GM21576 (cell line): Measurements from ENCODE around the gene LZTS2.
"Not testable (repeated sequence)": the region's sequence is repeated elsewhere in the genome, so short reads cannot be mapped to it uniquely, and the experiment has no call there.

ENCODE experiments used
- ATAC-seq: cut with Tn5 transposase; IDR thresholded peaks from one replicate; pipeline ENCODE4 v1.9.1; 2021; ENCODE audit warnings: mild to moderate bottlenecking, moderate library complexity; ENCODE audit not compliant: unreplicated experiment

LZTS2 gene

GRCh38 chr10:100999742-101000126, at the start of gene LZTS2:
Gene LZTS2, plus strand, starts transcription at chr10:100999808. Its CDS starts 2,731 bp downstream, at chr10:101002539.
- no peak for ATAC-seq

- no peak for ATAC-seq
Measured at GRCh38 chr10:100960251-100960650, 39.4 kb upstream of the LZTS2 start.

- no peak for ATAC-seq
Measured at GRCh38 chr10:100962351-100963080, 37.1 kb upstream of the LZTS2 start.

GRCh38 chr10:100963826-100964225, 35.8 kb upstream of the LZTS2 start:
- ATAC-seq: no peak

- no peak for ATAC-seq
Measured at GRCh38 chr10:100965820-100966219, 33.8 kb upstream of the LZTS2 start.

- ATAC-seq: no peak
Measured at GRCh38 chr10:100966887-100967286, 32.7 kb upstream of the LZTS2 start.

GRCh38 chr10:100967332-100967731, 32.3 kb upstream of the LZTS2 start:
- ATAC-seq: no peak

- ATAC-seq: no peak
Measured at GRCh38 chr10:100968062-100968736, 31.4 kb upstream of the LZTS2 start.

GRCh38 chr10:100968863-100969186, 30.8 kb upstream of the LZTS2 start:
- ATAC-seq: no peak

GRCh38 chr10:100969187-100970075, 30.2 kb upstream of the LZTS2 start, which contains the start of gene SEMA4G:
Gene SEMA4G, plus strand, starts transcription at chr10:100969504. Its CDS starts 3,409 bp downstream, at chr10:100972913.
- no peak for ATAC-seq

GRCh38 chr10:100970076-100970913, 29.3 kb upstream of the LZTS2 start:
- no peak for ATAC-seq

GRCh38 chr10:100970914-100971811, 28.4 kb upstream of the LZTS2 start:
- no peak for ATAC-seq

- no peak for ATAC-seq
Measured at GRCh38 chr10:100972115-100972903, 27.3 kb upstream of the LZTS2 start.

GRCh38 chr10:100972904-100973535, 26.6 kb upstream of the LZTS2 start:
- ATAC-seq: no peak

GRCh38 chr10:100975397-100975796, 24.2 kb upstream of the LZTS2 start:
- not testable (repeated sequence) for ATAC-seq

- no peak for ATAC-seq
Measured at GRCh38 chr10:100976906-100977305, 22.7 kb upstream of the LZTS2 start.

- no peak for ATAC-seq
Measured at GRCh38 chr10:100977436-100977835, 22.2 kb upstream of the LZTS2 start.
